Fibroblast of pulmonary artery (primary cell): Measurements from ENCODE around the gene SLC44A3.
"Not testable (repeated sequence)": the region's sequence is repeated elsewhere in the genome, so short reads cannot be mapped to it uniquely, and the experiment has no call there.

Experiments used
- DNase-seq: peaks from one replicate; pipeline ENCODE4 v3.0.0-alpha.2; 2010; ENCODE audit warnings: low read depth
- H3K4me3 ChIP-seq: replicated peaks from 2 replicates; pipeline ENCODE4 v1.5.1; 2011; ENCODE audit warnings: low read depth, mild to moderate bottlenecking, control low read depth, low read length, moderate library complexity
- TF ChIP-seq, protein P1 (sequence below): IDR thresholded peaks from 2 replicates; pipeline ENCODE4 v1.5.1; 2011; ENCODE audit warnings: mild to moderate bottlenecking, control low read depth, low read length, inconsistent platforms; ENCODE audit errors: missing control alignments

Gene SLC44A3

DNA sequence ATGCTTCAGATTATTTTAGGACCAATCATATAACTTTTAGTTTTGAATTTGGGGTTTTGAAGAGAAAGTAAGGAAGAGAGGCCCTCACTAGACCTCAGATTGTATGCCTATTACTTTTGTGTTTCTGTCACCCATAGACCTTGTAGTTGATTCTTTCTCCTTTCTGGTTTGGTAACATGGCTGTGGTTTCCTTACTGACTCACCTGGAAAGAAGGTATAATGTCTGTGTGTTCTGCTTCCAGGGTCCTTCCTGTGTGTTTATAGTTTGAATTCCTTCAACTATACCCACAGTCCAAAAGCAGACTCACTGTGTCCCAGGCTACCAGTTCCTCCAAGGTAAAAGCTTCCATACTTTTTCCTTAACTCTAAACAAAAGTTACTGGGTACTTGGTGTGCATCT, 8.1 kb downstream of the SLC44A3 start:
- TF ChIP-seq, protein P1, sequence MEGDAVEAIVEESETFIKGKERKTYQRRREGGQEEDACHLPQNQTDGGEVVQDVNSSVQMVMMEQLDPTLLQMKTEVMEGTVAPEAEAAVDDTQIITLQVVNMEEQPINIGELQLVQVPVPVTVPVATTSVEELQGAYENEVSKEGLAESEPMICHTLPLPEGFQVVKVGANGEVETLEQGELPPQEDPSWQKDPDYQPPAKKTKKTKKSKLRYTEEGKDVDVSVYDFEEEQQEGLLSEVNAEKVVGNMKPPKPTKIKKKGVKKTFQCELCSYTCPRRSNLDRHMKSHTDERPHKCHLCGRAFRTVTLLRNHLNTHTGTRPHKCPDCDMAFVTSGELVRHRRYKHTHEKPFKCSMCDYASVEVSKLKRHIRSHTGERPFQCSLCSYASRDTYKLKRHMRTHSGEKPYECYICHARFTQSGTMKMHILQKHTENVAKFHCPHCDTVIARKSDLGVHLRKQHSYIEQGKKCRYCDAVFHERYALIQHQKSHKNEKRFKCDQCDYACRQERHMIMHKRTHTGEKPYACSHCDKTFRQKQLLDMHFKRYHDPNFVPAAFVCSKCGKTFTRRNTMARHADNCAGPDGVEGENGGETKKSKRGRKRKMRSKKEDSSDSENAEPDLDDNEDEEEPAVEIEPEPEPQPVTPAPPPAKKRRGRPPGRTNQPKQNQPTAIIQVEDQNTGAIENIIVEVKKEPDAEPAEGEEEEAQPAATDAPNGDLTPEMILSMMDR: no peak
- H3K4me3 ChIP-seq: no peak overlapping the region
- no peak for DNase-seq

DNA sequence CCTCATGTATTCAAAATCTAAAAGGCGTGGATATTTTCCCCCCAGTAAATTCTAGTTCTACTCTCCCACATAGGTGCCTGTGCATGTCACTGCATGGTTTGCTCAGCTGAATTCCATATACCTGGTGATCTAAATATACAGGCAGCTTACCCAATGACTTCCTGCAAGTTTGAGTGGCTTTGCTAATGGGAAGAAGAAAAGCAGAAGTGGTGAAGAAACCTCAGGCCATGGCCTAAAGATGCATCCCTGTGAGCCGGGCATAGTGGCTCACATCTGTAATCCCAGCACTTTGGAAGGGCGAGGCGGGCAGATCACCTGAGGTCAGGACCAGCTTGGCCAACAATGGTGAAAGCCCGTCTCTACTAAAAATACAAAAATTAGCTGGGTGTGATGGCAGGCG, 11.5 kb downstream of the SLC44A3 start:
- DNase-seq: no peak
- H3K4me3 ChIP-seq: no peak overlapping the region
- TF ChIP-seq, protein P1: no peak

DNA sequence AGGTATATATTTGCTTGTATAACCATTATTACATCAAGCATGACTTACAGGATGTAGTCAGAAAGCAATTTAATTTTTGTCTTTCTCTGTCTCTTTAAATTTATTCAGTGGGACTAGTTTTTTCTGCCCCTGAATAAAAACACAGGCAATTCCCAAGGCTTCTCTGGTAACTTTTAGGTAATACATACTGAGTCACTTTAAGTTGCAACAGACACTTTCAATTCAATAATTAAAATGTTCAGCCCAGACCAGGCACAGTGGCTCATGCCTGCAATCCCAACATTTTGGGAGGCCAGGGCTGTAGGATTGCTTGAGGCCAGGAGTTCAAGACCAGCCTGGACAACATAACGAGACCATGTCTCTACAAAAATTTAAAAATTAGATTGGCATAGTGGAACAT, 12.3 kb downstream of the SLC44A3 start:
- peak; percentile 28 for DNase-seq
- TF ChIP-seq, protein P1: no peak

DNA sequence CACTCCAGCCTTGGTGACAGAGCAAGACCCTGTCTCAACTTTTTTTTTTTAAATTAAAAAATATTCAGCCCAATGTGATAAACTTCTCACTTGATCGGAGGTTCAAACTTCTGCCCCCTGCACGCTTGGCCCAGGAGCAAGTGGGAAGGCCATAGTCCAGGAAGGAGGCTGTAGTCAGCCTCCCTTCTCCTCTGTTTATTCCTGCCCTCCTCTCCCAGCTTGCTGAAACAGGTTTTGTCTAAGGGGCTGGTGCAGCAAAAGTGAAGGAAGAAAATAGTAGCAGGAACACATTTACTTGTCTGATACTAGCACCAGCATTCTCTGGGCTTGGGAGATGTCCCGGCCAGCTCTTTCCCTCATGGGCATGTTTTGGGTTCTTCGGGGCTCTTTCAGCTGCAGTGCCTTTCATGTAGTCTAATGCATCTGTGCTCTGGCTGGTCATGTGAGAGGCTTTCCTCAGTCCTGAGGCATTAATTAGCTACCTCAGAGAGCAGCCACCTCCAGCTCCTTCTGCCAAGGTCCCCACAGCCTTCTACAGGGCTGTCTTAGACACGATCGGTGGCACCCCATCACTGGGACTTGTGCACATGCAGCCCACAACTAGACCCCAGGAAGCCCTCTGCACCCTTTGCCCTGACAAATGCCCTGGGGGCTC, 12.9 kb downstream of the SLC44A3 start:
- no peak overlapping the region for H3K4me3 ChIP-seq
- DNase-seq: no peak
- TF ChIP-seq, protein P1: no peak

More for the DNA sequence above, 12.3 kb downstream of the SLC44A3 start:
- H3K4me3 ChIP-seq: no peak overlapping the region

DNA sequence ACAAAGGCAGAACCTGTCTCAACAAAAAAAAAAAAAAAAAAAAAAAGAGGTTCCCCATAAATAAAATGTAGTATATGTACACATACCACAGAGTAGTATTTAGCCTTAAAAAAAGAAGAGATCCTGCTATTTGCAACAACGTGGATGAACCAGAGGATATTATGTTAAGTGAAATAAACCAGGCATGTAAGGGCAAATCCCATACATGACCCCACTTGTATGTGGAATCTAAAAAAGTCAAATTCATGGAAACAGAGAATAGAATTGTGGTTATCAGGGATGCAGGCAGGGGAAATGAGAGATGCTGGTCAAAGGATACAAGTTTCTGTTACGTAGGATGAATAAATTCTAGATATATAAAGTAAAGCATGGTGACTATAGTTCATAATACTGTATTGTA, 16.7 kb downstream of the SLC44A3 start:
- DNase-seq: no peak
- no peak overlapping the region for H3K4me3 ChIP-seq
- TF ChIP-seq, protein P1: no peak

DNA sequence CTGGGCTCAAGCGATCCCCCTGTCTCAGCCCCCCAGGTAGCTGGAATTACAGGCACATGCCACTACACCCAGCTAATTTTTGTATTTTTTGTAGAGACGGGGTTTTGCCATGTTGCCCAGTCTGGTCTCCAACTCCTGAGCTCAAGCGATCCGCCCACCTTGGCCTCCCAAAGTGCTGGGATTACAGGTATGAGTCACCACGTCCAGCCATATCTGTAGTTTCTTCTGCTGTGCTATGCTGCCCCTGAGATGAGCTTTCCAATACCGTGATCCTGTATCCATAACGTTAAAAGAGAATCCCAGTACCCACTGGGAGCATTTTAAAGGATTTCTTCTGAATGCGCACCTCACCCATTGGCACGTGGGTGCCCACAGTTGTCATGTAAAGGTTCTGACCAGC, 20.2 kb downstream of the SLC44A3 start:
- H3K4me3 ChIP-seq, DNase-seq: not testable (repeated sequence)

DNA sequence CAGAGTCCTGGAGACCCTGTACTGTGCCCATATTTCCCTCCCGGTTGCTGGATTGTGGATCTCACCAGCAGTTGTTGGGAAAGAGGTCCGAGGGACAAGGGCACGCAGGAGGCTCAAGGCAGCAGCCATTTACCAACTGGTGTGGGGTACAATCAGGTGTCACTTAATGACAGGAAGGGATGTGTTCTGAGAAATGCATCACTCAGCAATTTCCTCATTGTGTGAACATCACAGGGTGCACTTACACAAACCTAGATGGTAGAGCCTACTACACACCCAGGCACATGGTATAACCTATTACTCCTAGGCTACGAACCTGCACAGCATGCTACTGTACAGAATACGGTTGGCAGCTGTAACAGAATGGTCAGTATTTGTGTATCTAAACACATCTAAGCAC, 20.7 kb downstream of the SLC44A3 start:
- DNase-seq: no peak
- no peak overlapping the region for H3K4me3 ChIP-seq
- TF ChIP-seq, protein P1: no peak
